ENCODE measurements around the gene APOOL.

Gene APOOL

GRCh38 chrX:85139422-85139821 lies 135.7 kb downstream of the APOOL start:
- Histone ChIP-seq H3K27me3 (ENCODE audit: control insufficient read depth in 1 of 2, insufficient read depth in 2 of 2, low read length in 2 of 2) (no peaks in the 10 kb centered on the region), H3K4me1 (ENCODE audit: insufficient read depth, low read length) (no peaks in the 10 kb centered on the region), H3K9me3 (ENCODE audit: low read length) (no peaks in the 10 kb centered on the region), H3K9ac (ENCODE audit: low read length) (no peak overlapping the region), H3K4me3 (ENCODE audit: low read depth in 1 of 2, low read length in 2 of 2) (no peak overlapping the region), H3K36me3 (ENCODE audit: insufficient read depth, low read length) (no peaks in the 10 kb centered on the region), H3K27ac (ENCODE audit: low read depth, low read length) (no peak overlapping the region)

GRCh38 chrX:85140964-85141363 lies 137.3 kb downstream of the APOOL start:
- Histone ChIP-seq H3K4me3 (ENCODE audit: low read depth in 1 of 2, low read length in 2 of 2) (no peak overlapping the region), H3K27me3 (ENCODE audit: control insufficient read depth in 1 of 2, insufficient read depth in 2 of 2, low read length in 2 of 2) (no peaks in the 10 kb centered on the region), H3K4me1 (ENCODE audit: insufficient read depth, low read length) (no peaks in the 10 kb centered on the region), H3K9ac (ENCODE audit: low read length) (no peak overlapping the region), H3K9me3 (ENCODE audit: low read length) (no peaks in the 10 kb centered on the region), H3K36me3 (ENCODE audit: insufficient read depth, low read length) (no peaks in the 10 kb centered on the region), H3K27ac (ENCODE audit: low read depth, low read length) (no peak overlapping the region)
